Measurements from ENCODE around the gene CNOT11. TPM values are rescaled to one million over a fixed set of nuclear protein-coding genes. Genes with fewer than 3 reads are reported as not detected.
A peak's percentile ranks its signal among the peaks of the same experiment; 100 is the strongest.

The CNOT11 gene
- total and polyA plus RNA-seq, 2 of the 13 experiments (the other 11 are each of a cell fraction or from before 2014, with no cell fraction given), result 114 to 209 TPM

GRCh38 chr2:101307950-101308431, 55.3 kb downstream of the CNOT11 start (continued):
- TF ChIP-seq ZNF549 (CRISPR knock-in tag; IDR thresholded peaks at IDR 0.05) (no peak), NFYC (CRISPR knock-in tag; IDR thresholded peaks at IDR 0.05) (no peak), REL (CRISPR knock-in tag; conservative IDR thresholded peaks at IDR 0.05) (no peak; the same call in 1 of the 2 replicates), ZNF234 (CRISPR knock-in tag; conservative IDR thresholded peaks at IDR 0.05) (peak; percentile 28; the same call in 1 of the 2 replicates), WIZ (CRISPR knock-in tag; IDR thresholded peaks at IDR 0.05) (no peak), SMYD3 (CRISPR knock-in tag; IDR thresholded peaks at IDR 0.05) (no peak), KDM5B (CRISPR knock-in tag; IDR thresholded peaks at IDR 0.05; ENCODE audit: borderline replicate concordance) (peak; percentile 7; the same call in 1 of the 2 replicates), SSRP1 (CRISPR knock-in tag; IDR thresholded peaks at IDR 0.05) (no peak), ELF1 (CRISPR knock-in tag; IDR thresholded peaks at IDR 0.05) (no peak), PATZ1 (CRISPR knock-in tag; IDR thresholded peaks at IDR 0.05) (no peak), GATAD1 (CRISPR knock-in tag; IDR thresholded peaks at IDR 0.05) (no peak), RAD51 (IDR thresholded peaks at IDR 0.05; ENCODE audit: borderline replicate concordance) (no peak), NFKB2 (CRISPR knock-in tag; IDR thresholded peaks at IDR 0.05; ENCODE audit: borderline replicate concordance) (0 out of 2 replicates have a peak, but pooled peaks have one; percentile 51), MIXL1 (CRISPR knock-in tag; IDR thresholded peaks at IDR 0.05) (no peak), PCBP2 (optimal IDR thresholded peaks at IDR 0.05; ENCODE audit: low read depth, low read length, poor library complexity, severe bottlenecking) (no peak), RBM39 (IDR thresholded peaks at IDR 0.05; ENCODE audit: low read depth, low read length, poor library complexity, severe bottlenecking) (peak; percentile 26), PRMT3 (CRISPR knock-in tag; IDR thresholded peaks at IDR 0.05; ENCODE audit: borderline replicate concordance, low read depth) (peak; percentile 28; the same call in 1 of the 2 replicates), MIER3 (CRISPR knock-in tag; IDR thresholded peaks at IDR 0.05; ENCODE audit: borderline replicate concordance) (no peak), TFDP1 (CRISPR knock-in tag; IDR thresholded peaks at IDR 0.05; ENCODE audit: borderline replicate concordance) (peak; percentile 64; the same call in 1 of the 2 replicates), PRDM10 (CRISPR knock-in tag; IDR thresholded peaks at IDR 0.05; ENCODE audit: low read depth) (0 out of 2 replicates have a peak, but pooled peaks have one; percentile 36), POLR2A (IDR thresholded peaks at IDR 0.05; ENCODE audit: insufficient read depth in 1 of 2, low read depth in 2 of 2, low read length in 2 of 2) (no peak), ZNF580 (CRISPR knock-in tag; IDR thresholded peaks at IDR 0.05; ENCODE audit: borderline replicate concordance, low read depth) (no peak; the same call in 1 of the 2 replicates), ZNF431 (CRISPR knock-in tag; IDR thresholded peaks at IDR 0.05; ENCODE audit: borderline replicate concordance, low read depth) (peak; percentile 29; the same call in 1 of the 2 replicates), ZNF446 (CRISPR knock-in tag; IDR thresholded peaks at IDR 0.05) (peak; percentile 85; the same call in 1 of the 2 replicates), MEIS1 (CRISPR knock-in tag; IDR thresholded peaks at IDR 0.05; ENCODE audit: borderline replicate concordance) (no peak)

Measured in HepG2 (cell line).